Measurements from ENCODE around the gene NDFIP1.
"Not testable (repeated sequence)": the region's sequence is repeated elsewhere in the genome, so short reads cannot be mapped to it uniquely, and the experiment has no call there.

Gene NDFIP1, protein sequence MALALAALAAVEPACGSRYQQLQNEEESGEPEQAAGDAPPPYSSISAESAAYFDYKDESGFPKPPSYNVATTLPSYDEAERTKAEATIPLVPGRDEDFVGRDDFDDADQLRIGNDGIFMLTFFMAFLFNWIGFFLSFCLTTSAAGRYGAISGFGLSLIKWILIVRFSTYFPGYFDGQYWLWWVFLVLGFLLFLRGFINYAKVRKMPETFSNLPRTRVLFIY

GRCh38 chr5:142108432-142109330 is at the start of gene NDFIP1:
Gene NDFIP1 (plus strand): TSS chr5:142108779. CDS start chr5:142108975, 196 bp downstream.
- peak; percentile 79 to 80 for DNase-seq (ENCODE audit: low read depth in 2 of 2)

GRCh38 chr5:142059304-142059940 is 49.2 kb upstream of the NDFIP1 start:
- no peak for DNase-seq (ENCODE audit: low read depth in 2 of 2)

DNA sequence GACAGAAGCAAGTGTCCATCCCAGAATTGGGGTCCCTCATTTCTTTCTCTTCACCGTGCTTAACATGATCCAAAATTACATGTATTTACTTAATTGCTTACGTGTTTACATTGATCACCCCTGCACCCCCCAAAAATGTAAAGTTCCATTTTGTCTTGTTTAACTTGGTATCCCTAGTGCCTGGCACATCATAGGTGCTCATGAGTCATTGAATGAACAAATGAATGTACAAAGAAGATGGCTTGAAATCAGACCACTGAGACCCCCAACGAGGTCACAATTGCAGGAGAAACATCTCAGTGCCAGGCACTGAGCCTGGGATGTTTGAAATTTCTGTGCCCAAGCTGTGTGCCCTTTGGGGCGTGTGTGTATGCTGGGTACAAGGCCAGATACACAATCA is 45.2 kb upstream of the NDFIP1 start:
- DNase-seq (ENCODE audit: low read depth in 2 of 2): no peak

DNA sequence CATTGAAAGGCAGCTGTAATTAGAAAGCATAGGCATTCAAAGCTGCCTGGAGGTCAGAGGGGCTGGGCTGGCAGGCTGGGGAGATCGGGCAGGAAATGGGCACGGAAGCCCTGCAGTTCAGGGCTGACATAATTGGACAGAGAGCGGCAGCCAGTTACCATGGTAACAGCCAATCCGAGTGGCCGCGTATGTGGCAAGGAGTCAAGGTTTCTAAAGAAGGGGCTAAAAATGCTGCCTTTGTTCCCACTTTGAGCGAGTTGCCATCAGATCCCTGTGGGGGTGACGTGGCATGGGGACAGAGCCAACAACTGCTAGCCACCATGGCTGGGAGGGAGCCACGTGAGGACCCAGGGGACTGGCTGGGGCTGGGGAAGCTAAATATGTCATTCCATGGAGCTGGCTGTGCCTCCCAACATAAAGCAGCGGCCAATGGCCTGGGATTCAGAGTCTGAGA is 44.7 kb upstream of the NDFIP1 start:
- DNase-seq (ENCODE audit: low read depth in 2 of 2): peak in 1 of 2 donors; percentile 13

DNA sequence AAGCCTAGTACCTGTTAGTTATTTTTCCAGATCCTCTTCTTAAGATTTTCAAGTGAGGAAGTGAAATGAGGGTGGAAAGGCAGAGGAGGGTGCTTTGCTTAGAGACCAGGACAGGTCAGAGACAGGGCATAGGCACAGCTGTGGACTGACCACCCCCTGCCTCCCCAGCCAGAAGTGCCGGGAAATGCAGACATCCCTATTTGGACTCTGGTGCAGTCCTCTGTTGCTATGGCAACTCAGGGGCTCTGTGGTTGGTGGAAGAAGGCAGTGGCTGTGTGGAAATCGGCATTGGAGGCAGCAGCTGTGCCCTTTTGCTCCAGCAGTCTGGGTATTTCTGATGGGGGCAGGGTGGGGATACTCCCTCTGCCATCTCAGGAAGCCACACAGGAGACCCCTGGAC is 43.3 kb upstream of the NDFIP1 start:
- no peak for DNase-seq (ENCODE audit: low read depth in 2 of 2)

GRCh38 chr5:142069606-142070399 is 38.8 kb upstream of the NDFIP1 start:
- DNase-seq (ENCODE audit: low read depth in 2 of 2): no peak

DNA sequence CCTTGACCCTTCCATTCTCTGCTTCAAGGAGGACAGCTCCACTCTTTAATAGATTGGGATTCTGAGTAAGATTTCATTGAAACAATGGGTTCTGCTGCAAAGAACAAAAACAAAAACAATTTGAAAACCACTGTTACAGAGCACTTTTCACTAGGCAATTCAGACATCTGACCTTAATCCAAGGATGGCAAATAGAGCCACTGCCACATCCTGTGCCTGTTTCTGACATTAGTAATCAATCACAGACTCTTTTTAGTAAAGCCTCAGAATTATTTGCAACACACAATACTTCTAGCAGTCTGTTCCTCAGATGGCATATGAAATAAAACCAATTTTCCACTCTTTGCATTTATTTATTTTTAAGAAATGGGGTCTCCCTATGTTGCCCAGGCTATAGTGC is 37.8 kb upstream of the NDFIP1 start:
- no peak for DNase-seq (ENCODE audit: low read depth in 2 of 2)

- no peak for DNase-seq (ENCODE audit: low read depth in 2 of 2)
Observed at GRCh38 chr5:142072488-142072887, 36.1 kb upstream of the NDFIP1 start.

GRCh38 chr5:142073362-142073988 is 35.1 kb upstream of the NDFIP1 start:
- no peak for DNase-seq (ENCODE audit: low read depth in 2 of 2)

DNA sequence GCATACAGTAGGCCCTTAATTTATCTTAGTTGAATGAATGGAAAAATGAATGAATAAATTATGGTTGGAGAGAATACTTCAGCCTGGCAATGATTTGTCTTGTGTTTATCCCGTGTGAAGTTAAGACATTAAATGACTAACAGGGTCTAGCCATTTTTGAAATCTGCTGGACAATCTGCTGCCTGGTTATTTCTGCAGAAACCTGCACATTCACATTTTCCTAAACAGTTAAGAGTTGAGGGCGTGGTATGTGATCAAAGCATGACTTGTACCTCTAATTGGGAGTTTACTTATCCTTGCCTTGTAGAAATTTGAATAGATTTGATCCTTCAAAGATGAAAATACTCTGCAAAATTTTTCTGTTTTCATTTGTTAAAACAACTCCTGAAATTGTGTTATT is 34.6 kb upstream of the NDFIP1 start:
- no peak for DNase-seq (ENCODE audit: low read depth in 2 of 2)

- no peak for DNase-seq (ENCODE audit: low read depth in 2 of 2)
Observed at GRCh38 chr5:142078221-142078620, 30.4 kb upstream of the NDFIP1 start.

DNA sequence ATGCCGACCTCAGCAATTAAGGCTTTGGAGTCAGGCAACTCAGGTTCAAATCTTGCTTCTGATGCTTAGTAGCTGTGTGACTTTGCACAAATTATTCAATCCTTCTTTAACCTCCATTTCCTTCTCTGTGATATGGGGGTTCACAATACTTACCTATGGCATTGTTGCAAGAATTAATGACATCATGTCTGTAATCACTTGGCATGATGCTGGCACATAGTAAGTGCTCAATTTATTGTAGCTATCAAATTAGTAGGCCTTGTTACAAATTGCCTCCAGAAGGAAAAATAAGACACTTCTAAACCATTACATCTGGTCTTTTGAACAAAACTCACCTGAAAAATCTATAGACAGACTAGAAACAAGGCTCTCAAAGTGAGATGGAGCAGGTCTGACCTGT is 29.9 kb upstream of the NDFIP1 start:
- DNase-seq (ENCODE audit: low read depth in 2 of 2): no peak

DNA sequence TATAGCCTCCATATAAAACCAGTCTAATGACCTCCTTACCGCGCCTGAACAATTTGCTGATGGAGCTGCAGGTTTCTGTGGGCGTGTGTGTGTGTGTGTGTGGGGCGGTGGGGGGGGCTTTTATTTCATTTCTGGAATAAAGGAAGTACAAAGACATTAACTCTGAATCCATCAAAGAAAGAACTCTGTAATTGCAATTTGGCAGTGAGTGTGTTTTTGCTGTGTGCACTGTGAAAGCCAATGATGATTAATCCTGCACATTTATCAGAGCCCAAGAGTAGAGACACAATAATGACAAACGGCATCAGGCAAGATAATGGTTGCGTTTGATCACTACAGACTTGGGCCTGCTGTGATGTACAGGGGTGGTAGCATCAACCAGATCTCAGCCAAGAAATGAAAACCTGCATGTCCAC is 29.3 kb upstream of the NDFIP1 start:
- DNase-seq (ENCODE audit: low read depth in 2 of 2): no peak

DNA sequence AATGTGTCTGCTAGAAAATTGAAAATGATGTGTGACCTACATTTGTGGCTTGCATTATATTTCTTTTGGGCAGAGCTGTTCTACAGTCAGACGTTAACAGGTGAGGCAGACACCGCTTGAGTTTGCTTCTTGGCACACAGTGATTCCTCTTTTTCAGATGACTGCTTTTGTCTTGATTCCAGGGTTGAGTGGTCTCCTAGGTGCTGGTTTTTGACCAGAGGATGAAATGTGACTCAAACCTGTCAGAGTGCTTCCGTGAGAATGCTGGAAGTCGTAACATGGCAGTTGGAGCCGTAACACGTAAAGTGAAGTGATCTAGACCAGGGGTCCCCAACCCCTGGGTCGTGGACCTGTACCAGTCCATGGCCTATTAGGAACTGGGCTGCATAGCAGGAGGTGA is 28.3 kb upstream of the NDFIP1 start:
- DNase-seq (ENCODE audit: low read depth in 2 of 2): no peak

DNA sequence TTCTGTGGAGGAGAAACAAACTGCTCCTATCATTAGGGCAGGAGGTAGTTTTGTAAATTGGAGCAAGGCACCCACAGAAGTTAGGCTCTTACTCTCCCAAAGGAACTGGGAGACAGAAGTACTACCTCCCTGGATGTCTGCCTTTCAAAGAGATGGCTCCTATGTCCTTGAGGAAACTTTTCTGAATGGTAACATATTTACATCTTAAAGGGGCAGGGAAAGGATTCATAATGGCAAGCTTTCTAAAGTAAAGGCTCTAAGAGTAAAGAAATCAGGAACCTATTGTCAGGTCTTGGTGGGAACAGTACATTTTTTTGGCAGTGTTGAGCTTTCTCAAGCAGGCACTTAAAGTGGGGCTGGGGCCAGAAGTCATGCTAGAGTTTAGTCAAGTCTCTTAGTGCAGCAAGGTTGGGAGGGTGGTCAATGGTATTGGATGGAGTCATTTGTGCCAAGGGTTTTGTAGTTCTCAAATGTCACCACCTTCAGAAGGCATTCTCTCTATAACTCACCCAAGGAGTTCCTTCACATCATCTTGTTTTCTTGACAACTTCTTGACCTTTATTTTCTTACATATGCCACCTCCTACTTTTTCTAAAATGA is 26.3 kb upstream of the NDFIP1 start:
- DNase-seq (ENCODE audit: low read depth in 2 of 2): no peak

- no peak for DNase-seq (ENCODE audit: low read depth in 2 of 2)
Observed at GRCh38 chr5:142086229-142086628, 22.4 kb upstream of the NDFIP1 start.

DNA sequence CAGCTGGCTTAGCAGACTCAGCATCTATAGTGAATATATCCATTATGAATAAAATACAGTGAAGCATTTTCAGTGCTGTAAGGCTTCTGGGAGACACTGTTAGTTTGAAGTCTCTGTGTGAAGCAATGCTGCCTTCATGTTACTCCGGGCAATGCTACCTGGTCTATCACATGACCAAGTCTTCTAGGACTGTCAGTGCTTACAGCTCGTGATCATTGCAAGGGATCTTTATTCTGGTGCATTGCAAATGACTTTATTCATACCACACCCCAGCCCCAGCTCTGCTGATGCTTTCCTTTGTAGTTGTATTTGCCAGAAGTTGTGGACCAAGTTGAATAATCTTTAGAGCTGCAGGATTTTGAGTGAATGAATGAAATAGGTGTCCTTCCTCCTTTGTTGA is 21.9 kb upstream of the NDFIP1 start:
- DNase-seq (ENCODE audit: low read depth in 2 of 2): no peak

DNA sequence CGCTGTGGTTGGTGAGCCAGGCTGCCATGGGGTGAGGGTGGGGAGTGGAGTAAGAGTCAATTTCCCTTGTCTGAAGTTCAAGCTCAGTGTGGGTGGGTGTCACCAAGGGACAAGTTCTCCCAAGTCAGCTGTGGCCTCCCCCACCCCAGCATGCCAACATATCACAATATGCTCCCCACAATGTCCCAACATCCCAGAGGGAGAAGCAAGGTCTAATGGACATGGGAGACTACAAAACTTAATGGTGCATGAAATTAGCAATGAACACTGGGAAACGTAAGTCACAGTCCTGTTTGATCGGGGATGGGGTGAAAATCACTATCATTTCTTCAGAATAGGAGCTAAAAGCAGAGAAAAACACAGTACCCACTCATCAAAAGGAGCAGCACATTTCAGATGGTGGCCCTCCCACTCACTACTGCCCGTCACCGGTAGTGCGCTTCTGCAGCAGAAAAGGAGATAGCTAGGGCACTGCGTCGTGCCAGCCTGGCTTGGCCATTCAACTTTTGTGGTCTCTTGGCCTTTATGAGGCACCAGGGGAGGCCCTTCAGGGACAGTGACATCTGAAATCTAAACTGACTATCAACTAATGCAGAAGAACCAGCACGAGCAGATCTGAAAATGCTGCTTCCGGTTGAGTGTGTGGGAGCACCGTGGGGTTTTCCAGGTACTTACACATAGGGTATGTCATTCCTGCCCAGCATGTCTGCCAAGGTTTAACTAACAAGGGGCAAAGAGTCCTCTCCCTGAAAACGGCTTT is 20.5 kb upstream of the NDFIP1 start:
- no peak for DNase-seq (ENCODE audit: low read depth in 2 of 2)

- not testable (repeated sequence) for DNase-seq (ENCODE audit: low read depth in 2 of 2)
Observed at GRCh38 chr5:142088855-142089479, 19.6 kb upstream of the NDFIP1 start.

DNA sequence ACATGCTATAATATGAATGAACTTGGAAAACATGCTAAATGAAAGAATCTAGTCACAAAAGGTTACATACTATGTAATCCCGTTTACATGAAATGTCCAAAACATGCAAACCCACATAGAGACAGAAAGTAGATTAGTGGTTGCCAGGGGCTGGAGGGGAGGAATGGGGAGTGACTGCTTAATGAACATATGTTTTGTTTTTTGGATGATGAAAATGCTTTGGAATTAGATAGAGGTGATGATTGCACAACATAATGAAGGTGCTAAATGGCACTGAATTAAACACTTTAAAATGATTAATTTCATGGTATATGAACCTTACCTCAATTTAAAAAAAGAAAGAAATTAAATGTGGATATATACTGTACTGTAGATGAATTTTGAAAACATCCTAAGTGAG is 17.6 kb upstream of the NDFIP1 start:
- no peak for DNase-seq (ENCODE audit: low read depth in 2 of 2)

Data from stimulated activated CD8-positive, alpha-beta memory T cell treated with anti-CD3 and anti-CD28 coated beads, Interleukin-2, amount 100 ng/mL, for 48 hours (primary cell).